GM23248 (cell line): ENCODE measurements around the gene P2RY12.

Experiments
- EZH2 ChIP-seq: fragments of 200-600 bp; sonication (generic); IDR thresholded peaks from 2 replicates; pipeline ENCODE4 v1.6.1; 2018; ENCODE audit warnings: antibody characterized with exemption, mild to moderate bottlenecking; ENCODE audit not compliant: insufficient read depth, poor library complexity, severe bottlenecking
- EZH2phosphoT487 ChIP-seq: fragments of 200-600 bp; sonication (generic); IDR thresholded peaks from 2 replicates; pipeline ENCODE4 v1.6.1; 2018; ENCODE audit warnings: antibody characterized with exemption, moderate library complexity, mild to moderate bottlenecking, low read depth; ENCODE audit not compliant: insufficient read depth

DNA sequence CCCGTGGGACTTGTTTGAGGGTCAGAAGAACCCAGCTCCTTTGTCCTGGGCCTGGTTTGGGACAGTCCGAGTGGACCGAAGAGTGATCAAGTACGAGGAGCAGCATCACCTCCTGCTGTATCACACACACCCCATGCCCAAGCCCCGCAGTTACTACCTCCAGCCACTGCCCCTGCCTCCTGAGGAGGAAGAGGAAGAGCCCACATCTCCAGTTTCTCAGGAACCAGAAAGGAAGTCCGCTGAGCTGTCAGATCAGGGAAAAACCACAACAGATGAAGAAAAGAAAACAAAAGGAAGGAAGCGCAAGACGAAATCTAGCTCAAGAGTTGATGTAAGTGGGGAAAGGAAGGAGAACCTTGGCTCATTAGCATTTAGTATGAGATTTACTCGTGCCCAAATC lies 3.3 kb upstream of the P2RY12 start:
- TF ChIP-seq EZH2 (no peak), EZH2phosphoT487 (no peak)
